NB4 (cell line): ENCODE results near the gene CNOT6L.

ENCODE experiments used
- DNase-seq: peaks from one replicate; pipeline ENCODE4 v3.0.0; 2010; ENCODE audit warnings: low read depth
- H3K4me3 ChIP-seq: one replicate; pipeline ENCODE4 v1.5.1; 2011; ENCODE audit warnings: mild to moderate bottlenecking, low read depth, low read length, moderate library complexity
- CTCF ChIP-seq: IDR thresholded peaks from one replicate; pipeline ENCODE4 v1.5.1; 2012; ENCODE audit warnings: low read depth, low read length
- MYC ChIP-seq: IDR thresholded peaks from 2 replicates; pipeline ENCODE4 v1.6.1; 2011; ENCODE audit warnings: low read depth, low read length
- POLR2A ChIP-seq: IDR thresholded peaks from 2 replicates; pipeline ENCODE4 v1.6.1; 2011; ENCODE audit warnings: mild to moderate bottlenecking; ENCODE audit not compliant: insufficient read length; ENCODE audit errors: extremely low read depth
- TF ChIP-seq, protein P1 (sequence below): IDR thresholded peaks from 2 replicates; pipeline ENCODE4 v1.6.1; 2011; ENCODE audit warnings: low read depth, low read length

CNOT6L gene

DNA sequence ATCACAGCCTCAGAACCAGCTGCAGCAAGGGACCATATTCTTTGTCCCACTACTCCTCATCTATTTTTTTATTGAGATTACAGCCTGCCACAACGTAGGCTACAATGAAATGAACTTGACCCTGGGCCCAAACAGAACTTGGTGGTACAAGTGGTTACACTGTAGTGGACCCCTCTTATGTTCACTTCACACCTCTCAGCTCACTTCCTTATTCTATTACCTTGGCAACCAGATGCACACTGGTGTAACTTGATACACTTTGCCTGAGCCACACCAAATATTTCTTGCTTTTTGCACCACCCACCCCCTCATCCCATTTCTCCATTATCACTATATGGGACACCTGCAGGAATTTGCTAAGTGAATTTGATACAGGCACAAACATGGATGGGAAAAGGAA lies 107.7 kb downstream of the CNOT6L start:
- no peak overlapping the region for H3K4me3 ChIP-seq
- DNase-seq = no peak
- TF ChIP-seq POLR2A (no peak), MYC (no peak), CTCF (no peak)
- TF ChIP-seq, protein P1, sequence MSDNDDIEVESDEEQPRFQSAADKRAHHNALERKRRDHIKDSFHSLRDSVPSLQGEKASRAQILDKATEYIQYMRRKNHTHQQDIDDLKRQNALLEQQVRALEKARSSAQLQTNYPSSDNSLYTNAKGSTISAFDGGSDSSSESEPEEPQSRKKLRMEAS = no peak

- TF ChIP-seq POLR2A (no peak), CTCF (no peak), MYC (no peak)
- TF ChIP-seq, protein P1 = no peak
- DNase-seq = no peak
- H3K4me3 ChIP-seq = no peak overlapping the region
Measured at GRCh38 chr4:77710684-77711083, 108.5 kb downstream of the CNOT6L start.

DNA sequence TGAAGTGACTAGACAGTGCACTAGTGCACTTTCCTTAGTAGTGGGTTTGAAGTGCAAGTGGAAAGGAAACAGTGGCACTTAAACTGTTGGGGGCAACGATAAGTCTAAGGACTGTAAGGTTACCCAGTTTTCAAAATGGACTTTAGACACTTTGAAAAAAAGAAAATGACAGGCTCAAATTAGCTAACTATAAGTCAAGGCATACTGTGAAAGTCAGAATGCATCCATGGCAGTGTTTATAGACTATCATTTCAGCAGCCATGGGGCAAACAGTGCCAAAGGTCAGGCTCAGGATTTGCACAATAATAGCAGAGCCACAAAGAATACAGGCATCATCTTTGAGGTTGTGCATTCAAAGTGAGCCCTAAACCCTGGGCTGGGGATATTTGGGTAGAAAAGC lies 109.1 kb downstream of the CNOT6L start:
- DNase-seq = no peak
- no peak for TF ChIP-seq MYC
- no peak for TF ChIP-seq POLR2A
- TF ChIP-seq CTCF = no peak
- TF ChIP-seq, protein P1 = no peak
- no peak overlapping the region for H3K4me3 ChIP-seq

DNA sequence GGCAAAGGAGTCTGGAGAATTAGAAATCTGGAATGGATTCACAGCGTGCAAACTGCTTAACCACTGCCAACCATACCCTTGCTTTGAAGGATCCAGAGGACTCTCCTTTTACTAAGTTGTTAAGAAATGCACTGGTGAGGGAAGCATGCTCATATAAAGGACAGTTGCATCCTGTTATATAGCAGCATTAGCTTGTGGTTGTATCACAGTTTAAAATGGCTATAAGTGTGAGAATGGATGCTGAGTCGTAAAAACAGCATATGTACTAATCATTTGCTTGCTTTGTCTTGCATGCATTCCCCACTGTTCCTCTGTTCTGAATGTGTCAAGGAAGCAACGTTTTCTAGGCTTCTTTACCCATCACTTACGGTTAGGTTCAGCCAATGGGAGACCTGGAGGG lies 112.5 kb downstream of the CNOT6L start:
- TF ChIP-seq POLR2A (no peak), CTCF (no peak), MYC (no peak)
- TF ChIP-seq, protein P1 = no peak
- H3K4me3 ChIP-seq = no peak overlapping the region
- DNase-seq = no peak

DNA sequence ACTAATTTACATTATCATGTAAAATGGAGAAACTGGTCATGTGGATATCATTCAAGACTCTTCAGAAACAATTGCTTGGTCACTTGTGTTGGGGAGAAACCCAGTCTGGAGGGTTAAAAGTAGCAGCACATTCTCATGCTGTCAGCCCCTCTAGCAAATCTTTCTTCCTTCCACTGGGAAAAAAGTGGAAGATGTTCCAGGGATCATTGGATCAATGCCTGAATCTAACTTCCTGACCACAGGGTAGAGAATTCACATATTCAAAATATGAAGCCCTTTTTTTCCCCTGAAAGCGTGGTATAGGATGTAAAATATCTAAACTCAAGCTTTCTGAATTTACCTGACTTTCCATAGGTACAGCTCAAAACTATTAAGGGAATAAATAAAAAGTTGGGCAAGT lies 115.5 kb downstream of the CNOT6L start:
- TF ChIP-seq MYC = no peak
- no peak for TF ChIP-seq CTCF
- TF ChIP-seq, protein P1 = no peak
- TF ChIP-seq POLR2A = no peak
- H3K4me3 ChIP-seq = no peak overlapping the region
- DNase-seq = no peak

DNA sequence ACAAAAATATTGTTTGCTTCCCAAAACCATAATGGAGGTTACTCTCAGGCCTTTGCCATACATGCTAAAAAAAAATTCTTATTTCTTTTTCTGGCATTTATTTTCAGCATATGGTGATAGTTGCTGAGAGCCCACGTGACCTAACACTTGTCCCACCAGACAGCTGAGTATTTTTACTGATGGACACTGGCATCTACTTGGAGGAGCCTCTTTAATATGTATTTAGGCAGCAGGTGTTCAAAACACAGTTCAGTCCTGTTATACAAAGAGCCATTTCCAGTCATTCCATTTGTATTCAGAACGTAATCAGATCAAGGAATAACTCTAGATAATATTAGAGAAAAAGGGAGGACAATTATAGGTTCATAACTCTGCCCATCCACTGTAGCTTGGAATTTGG lies 118.0 kb downstream of the CNOT6L start:
- H3K4me3 ChIP-seq = no peak overlapping the region
- no peak for DNase-seq
- TF ChIP-seq MYC = no peak
- TF ChIP-seq, protein P1 = no peak
- TF ChIP-seq CTCF = no peak
- TF ChIP-seq POLR2A = no peak
